Ascending aorta (tissue), 2 donors: ENCODE results near the gene MAST1. TPM values are rescaled to one million over a fixed set of nuclear protein-coding genes. Genes with fewer than 3 reads are reported as not detected.

ENCODE experiments used
- DNase-seq, 2 donors: peaks; one replicate each; pipeline ENCODE4 v3.0.0-alpha.2; 2019; ENCODE audit warnings: low spot score in 2 of 2
- H3K27ac ChIP-seq, 2 donors: fragments of 200-600 bp; sonication (generic); one replicate each; pipeline ENCODE4 v1.5.1; 2016 to 2017; ENCODE audit warnings: mild to moderate bottlenecking in 1 of 2
- H3K27me3 ChIP-seq: fragments of 200-600 bp; sonication (generic); one replicate; pipeline ENCODE4 v1.5.1; 2017
- H3K36me3 ChIP-seq, 2 donors: fragments of 200-600 bp; sonication (generic); one replicate each; pipeline ENCODE4 v1.5.1; 2016
- H3K4me1 ChIP-seq, 2 donors: fragments of 200-600 bp; sonication (generic); one replicate each; pipeline ENCODE4 v1.5.1; 2016 to 2017; ENCODE audit warnings: mild to moderate bottlenecking in 1 of 2
- H3K4me3 ChIP-seq, 2 donors: fragments of 200-600 bp; sonication (generic); one replicate each; pipeline ENCODE4 v1.5.1; 2016 to 2017; ENCODE audit warnings: mild to moderate bottlenecking in 1 of 2
- H3K9me3 ChIP-seq, 2 donors: fragments of 200-600 bp; sonication (generic); one replicate each; pipeline ENCODE4 v1.5.1; 2016
- CTCF ChIP-seq, 3 experiments: fragments of 200-600 bp in 2 of 3; fragments of 450-650 bp in 1 of 3; sonication (generic) in 2 of 3; IDR thresholded peaks; one replicate each; pipeline ENCODE4 v1.5.1; 2016 to 2019; ENCODE audit warnings: antibody characterized with exemption in 3 of 3, mild to moderate bottlenecking in 1 of 3, moderate library complexity in 1 of 3
- intact Hi-C: fragments of 100-400 bp; cut with DNase I; formaldehyde crosslinking; loops from one replicate; pipeline ENCODE4 v1.15.1; 2023
- total RNA-seq: library from RNA; depleted of rRNA; stranded (reverse); fragments of >200 nt; gene quantifications from one replicate; pipeline ENCODE4 v1.1.0, GENCODE V29; 2016

The MAST1 gene
- total RNA-seq, 1 donor from 2014 or later, result 2.0 TPM

DNA sequence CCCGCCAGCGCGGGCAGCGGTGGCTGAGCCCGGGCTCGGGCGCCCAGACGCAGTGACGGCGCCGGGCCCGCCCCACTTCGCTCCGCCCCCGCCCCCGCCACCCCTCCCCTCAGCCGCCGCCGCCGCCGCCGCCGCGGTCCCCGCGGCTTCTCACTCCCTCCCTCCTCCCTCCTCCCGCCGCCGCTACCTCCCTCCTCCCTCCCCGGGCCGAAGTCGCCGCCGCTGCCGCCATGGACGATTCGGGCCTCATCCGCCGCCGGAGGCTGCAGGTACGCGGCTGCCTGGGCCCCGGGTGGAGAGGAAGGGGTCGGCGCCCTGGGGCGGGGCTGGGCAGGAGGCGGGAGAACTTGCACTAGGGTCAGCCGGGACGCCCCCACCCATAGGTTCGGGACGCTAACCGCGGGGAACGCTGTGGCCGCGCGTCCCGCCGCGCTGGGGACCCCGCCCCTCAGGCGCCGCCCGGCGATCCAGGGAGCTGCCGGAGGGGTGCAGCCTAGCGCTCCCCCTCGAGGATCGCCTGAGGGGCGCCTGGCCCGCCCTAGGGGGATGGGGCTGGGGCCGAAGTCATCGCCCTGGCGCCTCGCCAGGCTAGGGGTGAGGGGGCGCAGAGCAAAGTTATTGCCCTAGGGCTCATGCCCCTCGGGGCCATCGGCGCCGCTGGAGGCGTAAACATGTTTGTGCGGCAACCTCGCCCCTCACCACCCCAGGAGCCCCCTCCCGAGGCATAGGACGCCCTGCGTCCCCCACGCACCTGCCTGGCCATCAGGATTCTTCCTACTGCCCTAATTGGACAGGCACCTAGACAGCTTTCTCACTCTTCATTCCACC is 4.4 kb upstream of the MAST1 start:
- TF ChIP-seq CTCF (IDR thresholded peaks at IDR 0.05), result no peak
- H3K27ac ChIP-seq, result no peak overlapping the region
- peaks cover 54% of the 10 kb centered on the region for H3K27me3 ChIP-seq
- peak overlapping the region; percentile 45 to 58 for H3K4me3 ChIP-seq
- no peaks in the 10 kb centered on the region for H3K36me3 ChIP-seq
- no peak for DNase-seq
- intact Hi-C loops, result no loop called here
- H3K9me3 ChIP-seq, result no peaks in the 10 kb centered on the region
- H3K4me1 ChIP-seq, result peaks cover 0 to 9% of the 10 kb centered on the region in 2 donors

- Histone ChIP-seq H3K36me3 (no peaks in the 10 kb centered on the region), H3K27me3 (peaks cover 58% of the 10 kb centered on the region), H3K4me1 (peaks cover 0 to 9% of the 10 kb centered on the region in 2 donors), H3K27ac (no peak within 1 kb of the TSS), H3K4me3 (peak within 1 kb of the TSS; percentile 45 to 58), H3K9me3 (no peaks in the 10 kb centered on the region)
- DNase-seq, result no peak
- intact Hi-C loops, result no loop called here
- TF ChIP-seq CTCF (IDR thresholded peaks at IDR 0.05), result no peak
Observed at GRCh38 chr19:12834566-12834943, 3.8 kb upstream of the MAST1 start, which contains the start of gene RTBDN. Gene RTBDN (minus strand): TSS chr19:12834579. CDS start chr19:12829979, 4,600 bp downstream.

DNA sequence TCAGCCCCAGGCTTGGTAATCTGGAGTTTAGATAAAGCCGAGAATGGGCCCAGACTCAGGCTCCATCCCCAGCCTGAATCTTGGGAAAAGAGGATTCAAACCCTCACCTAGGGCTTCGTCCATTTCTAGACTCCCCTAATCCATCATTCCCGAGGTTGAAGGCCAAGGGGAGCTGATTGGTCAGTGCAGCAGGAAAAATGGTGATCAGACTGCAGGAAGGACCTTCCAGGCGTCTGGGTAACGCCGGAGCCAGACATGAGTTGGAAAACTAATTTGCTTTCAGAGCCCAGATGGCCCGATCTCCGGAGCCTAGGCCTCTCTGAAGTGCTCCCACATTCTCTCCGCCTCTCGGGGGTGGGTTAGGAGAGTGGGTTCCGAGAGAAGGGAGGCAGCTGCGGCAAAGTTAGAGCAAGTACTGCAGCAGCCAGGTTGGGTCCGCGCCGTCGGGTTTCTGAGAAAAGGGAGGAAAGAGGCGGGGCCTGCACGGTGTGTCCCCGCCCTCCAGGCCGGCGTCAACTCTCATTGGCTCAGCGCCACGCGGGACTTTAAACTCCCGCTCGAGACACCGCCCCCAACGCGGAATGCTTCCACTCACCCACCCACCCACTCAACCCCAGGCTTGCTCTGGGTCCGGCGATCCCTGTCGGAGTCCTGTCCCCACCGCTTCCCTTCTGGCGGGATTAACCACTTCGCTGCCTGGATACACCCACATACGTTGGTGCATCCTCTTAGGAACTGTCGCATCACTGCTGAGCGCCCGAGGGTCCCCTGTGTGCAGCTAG is 3.1 kb upstream of the MAST1 start:
- peaks cover 0 to 9% of the 10 kb centered on the region in 2 donors for H3K4me1 ChIP-seq
- H3K27me3 ChIP-seq, result peaks cover 60% of the 10 kb centered on the region

DNA sequence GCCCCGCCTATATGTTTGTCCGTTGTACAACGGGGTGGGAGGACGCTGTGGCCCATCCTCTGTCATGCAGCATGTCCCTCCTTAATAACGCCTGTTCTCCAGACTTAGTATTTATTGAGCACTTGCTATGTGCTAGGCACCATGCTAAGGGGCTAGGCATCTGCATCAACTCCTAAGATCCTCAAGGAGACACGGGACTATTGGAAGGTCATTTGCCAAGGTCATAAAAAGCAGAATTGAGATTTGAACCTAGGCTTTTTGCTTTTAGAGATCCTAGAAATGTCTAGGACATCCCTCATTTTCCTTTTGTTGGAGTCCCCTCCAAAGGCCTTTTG is 1.8 kb upstream of the MAST1 start:
- intact Hi-C loops, result no loop called here
- TF ChIP-seq CTCF (IDR thresholded peaks at IDR 0.05), result no peak

More for the DNA sequence above, 3.1 kb upstream of the MAST1 start:
- DNase-seq, result no peak
- H3K36me3 ChIP-seq, result no peaks in the 10 kb centered on the region
- H3K9me3 ChIP-seq, result no peaks in the 10 kb centered on the region
- no peak overlapping the region for H3K27ac ChIP-seq
- intact Hi-C loops, result no loop called here
- no peak for TF ChIP-seq CTCF (IDR thresholded peaks at IDR 0.05)
- H3K4me3 ChIP-seq, result no peak overlapping the region

GRCh38 chr19:12837225-12837624 is 1.1 kb upstream of the MAST1 start:
- no peaks in the 10 kb centered on the region for H3K36me3 ChIP-seq
- H3K27ac ChIP-seq, result no peak overlapping the region
- DNase-seq, result no peak
- TF ChIP-seq CTCF (IDR thresholded peaks at IDR 0.05), result no peak
- peaks cover 6 to 9% of the 10 kb centered on the region in 2 donors for H3K4me1 ChIP-seq
- no peak overlapping the region for H3K4me3 ChIP-seq
- peaks cover 59% of the 10 kb centered on the region for H3K27me3 ChIP-seq
- H3K9me3 ChIP-seq, result no peaks in the 10 kb centered on the region
- intact Hi-C loops, result no loop called here

More for the DNA sequence above, 1.8 kb upstream of the MAST1 start:
- Histone ChIP-seq H3K36me3 (no peaks in the 10 kb centered on the region), H3K27me3 (peaks cover 60% of the 10 kb centered on the region), H3K4me3 (no peak overlapping the region), H3K4me1 (peaks cover 6 to 9% of the 10 kb centered on the region in 2 donors), H3K27ac (no peak overlapping the region), H3K9me3 (no peaks in the 10 kb centered on the region)
- no peak for DNase-seq
